ENCODE measurements around the gene CDK17.
A peak's percentile ranks its signal among the peaks of the same experiment; 100 is the strongest.

- peak in 1 of 4 donors; percentile 23 for TF ChIP-seq EP300 (IDR thresholded peaks at IDR 0.05)
- TF ChIP-seq CTCF (IDR thresholded peaks at IDR 0.05): no peak
- no peak for TF ChIP-seq POLR2A (IDR thresholded peaks at IDR 0.05)
These were observed 165.4 kb downstream of the CDK17 start for GRCh38 chr12:96234591-96235483.
